Heart right ventricle (tissue), 16 donors: ENCODE measurements around the gene CDC5L. TPM values are rescaled to one million over a fixed set of nuclear protein-coding genes. Genes with fewer than 3 reads are reported as not detected.
A peak's percentile ranks its signal among the peaks of the same experiment; 100 is the strongest.

Experiments
- ATAC-seq, 8 donors: fragments of 200-7000 bp; cut with Tn5 transposase; one replicate each; pipeline ENCODE4 v1.9.1; 2020; ENCODE audit warnings: mild to moderate bottlenecking in 8 of 8, moderate library complexity in 8 of 8, moderate number of reproducible peaks in 1 of 8
- DNase-seq, 2 donors: peaks; one replicate each; pipeline ENCODE4 v3.0.0-alpha.2; 2020
- H3K27ac ChIP-seq, 10 donors: fragments of 200-600 bp; sonication (generic) in 2 of 10; one replicate each; pipeline versions ENCODE4 v1.5.0 to v1.8.0; 2020 to 2022; ENCODE audit warnings: mild to moderate bottlenecking in 3 of 10
- H3K27me3 ChIP-seq, 7 donors: fragments of 200-600 bp; one replicate each; pipeline ENCODE4 v1.8.0; 2021 to 2022; ENCODE audit warnings: mild to moderate bottlenecking in 2 of 7
- H3K36me3 ChIP-seq, 9 donors: fragments of 200-600 bp; sonication (generic) in 1 of 9; one replicate each; pipeline versions ENCODE4 v1.5.0 to v1.8.0; 2020 to 2022; ENCODE audit warnings: mild to moderate bottlenecking in 2 of 9
- H3K4me1 ChIP-seq, 9 donors: fragments of 200-600 bp; sonication (generic) in 1 of 9; one replicate each; pipeline versions ENCODE4 v1.5.0 to v1.8.0; 2020 to 2022; ENCODE audit warnings: mild to moderate bottlenecking in 4 of 9
- H3K4me3 ChIP-seq, 10 donors: fragments of 200-600 bp; sonication (generic) in 2 of 10; one replicate each; pipeline versions ENCODE4 v1.5.0 to v1.8.0; 2020 to 2022; ENCODE audit warnings: mild to moderate bottlenecking in 7 of 10, moderate library complexity in 2 of 10
- H3K9me3 ChIP-seq, 11 donors: fragments of 200-600 bp in 10 of 11; sonication (generic) in 2 of 11; one replicate each; pipeline versions ENCODE4 v1.5.0 to v1.8.0; 2013 to 2022; ENCODE audit warnings: mild to moderate bottlenecking in 2 of 11, control low read depth in 1 of 11, moderate library complexity in 1 of 11
- CTCF ChIP-seq, 9 donors: fragments of 200-600 bp; sonication (generic) in 2 of 9; IDR thresholded peaks; one replicate each; pipeline versions ENCODE4 v1.5.0 to v1.8.0; 2021 to 2022; ENCODE audit warnings: antibody characterized with exemption in 9 of 9, mild to moderate bottlenecking in 5 of 9, moderate library complexity in 1 of 9
- WGBS, 2 donors: extraction: QIAGEN DNeasy Blood & Tissue Kit; methylation state at CpG; one replicate each; pipeline ENCODE4 v1.1.7; 2013; ENCODE audit warnings: inconsistent platforms in 1 of 2; 5-methylcytosine and 5-hydroxymethylcytosine counted together
- intact Hi-C, 10 donors: fragments of 100-400 bp; cut with DNase I; formaldehyde crosslinking; loops; one replicate each; pipeline versions ENCODE4 v1.11.1 to v1.14.2; 2022
- polyA plus RNA-seq, 2 donors: library from polyadenylated mRNA; stranded (reverse); fragments of 200-250 nt; gene quantifications; one replicate each; pipeline ENCODE4 v1.2.3, GENCODE V29; 2013
- total RNA-seq, 10 donors: library from RNA; stranded (reverse); fragmentation: NEBNext Ultra II Directional in 3 of 10; extraction: Animal tissue kit (Norgen Biotek cat#: 25700) in 3 of 10; gene quantifications; one replicate each; pipeline versions ENCODE4 v1.2.1 to v1.2.4, GENCODE V29; 2021 to 2023
- donor health status: Arrhythmogenic right ventricular cardiomyopathy.
- donor health status: ischemic (EF 13 %, LVEDD 7.1; RV severe dilation, severe dysfunction).
- donor health status: healthy with polysubstance abuse.
- donor health status: DM: no; HTN: yes; CAD: no.
- donor health status: DM: no; HTN: no; CAD: no.
- donor health status: ischemic (EF 25% LVEDD 6.9; RV normal size, moderate dysfunction).
- donor health status: ischemic (EF 25% LVEDD 5.7; RV mildly dilated, moderate dysfunction).
- donor health status: healthy.
- donor health status: DM: yes; HTN: yes; CAD: no.
- donor health status: Ischemic cardiomyopathy.
- donor health status: ischemic (EF 35%, LVEDD 5.7; RV mildly dilated, moderate dysfunction).
- donor health status: nonischemic (EF 11% LVEDD 7.7; RV severe dilation, severe dysfunction).
- donor health status: DM: yes; HTN: yes; CAD: no.
- donor health status: PGD.
- donor health status: ischemic (EF 29% LVEDD 5.4; RV normal size, mild dysfunction).
- donor health status: nonischemic (EF 23%, LVEDD 6.1; RV moderate dilation, normal function).

Gene CDC5L
- total and polyA plus RNA-seq, 12 donors, result 5.4 to 26.5 (median 20.5) TPM

DNA sequence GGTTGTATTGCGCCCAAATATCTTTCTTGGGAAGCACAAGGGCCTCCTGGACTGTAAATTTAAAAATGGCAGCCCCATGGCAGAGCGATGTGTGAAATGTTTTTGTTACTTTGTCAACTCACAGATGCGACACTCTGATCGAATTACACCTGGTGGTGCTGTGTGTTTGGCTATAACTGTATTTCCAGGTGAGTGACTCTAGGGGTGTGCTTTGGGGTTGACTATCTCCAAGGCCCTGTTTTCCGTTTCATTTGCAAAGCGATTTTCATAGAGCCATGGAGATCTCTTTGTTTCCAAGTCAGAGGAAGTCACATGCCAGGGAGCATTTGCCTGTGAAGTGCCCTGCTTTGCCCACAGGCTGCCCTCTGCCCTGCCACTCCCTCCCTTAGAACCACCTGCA lies 93.5 kb downstream of the CDC5L start:
- ATAC-seq (no peak), DNase-seq (no peak)
- peaks cover 0 to 11% (median 2%) of the 10 kb centered on the region in 9 donors for H3K4me1 ChIP-seq
- H3K27me3 ChIP-seq, result peaks cover 0 to 5% (median 0%) of the 10 kb centered on the region in 7 donors
- H3K4me3 ChIP-seq, result no peak overlapping the region
- H3K9me3 ChIP-seq, result no peaks in the 10 kb centered on the region
- 92 to 93% methylated on average over 6 of the region's 6 CpGs for WGBS, 2 donors
- no peaks in the 10 kb centered on the region for H3K36me3 ChIP-seq
- TF ChIP-seq CTCF (IDR thresholded peaks at IDR 0.05), result no peak
- peak overlapping the region in 3 of 10 donors; percentile 31 to 56 (median 43) for H3K27ac ChIP-seq
- intact Hi-C loops, result loop anchor here in 2 of 10 donors (5.0 to 10.0 kb wide), 2 partner anchors 1236 to 1434 kb away; no protein-coding TSS in a partner anchor

- H3K27me3 ChIP-seq, result peaks cover 0 to 6% (median 0%) of the 10 kb centered on the region in 7 donors
- H3K4me1 ChIP-seq, result peaks cover 0 to 11% (median 0%) of the 10 kb centered on the region in 9 donors
- H3K9me3 ChIP-seq, result no peaks in the 10 kb centered on the region
- peak overlapping the region in 3 of 10 donors; percentile 31 to 56 (median 43) for H3K27ac ChIP-seq
- no peak for TF ChIP-seq CTCF (IDR thresholded peaks at IDR 0.05)
- ATAC-seq, result peak in 3 of 8 donors; percentile 32 to 54 (median 48)
- WGBS, 2 donors, result 73 to 76% methylated on average over 9 of the region's 9 CpGs
- no peak overlapping the region for H3K4me3 ChIP-seq
- DNase-seq, result no peak
- intact Hi-C loops, result loop anchor here in 2 of 10 donors (5.0 to 10.0 kb wide), 2 partner anchors 1236 to 1433 kb away; no protein-coding TSS in a partner anchor
- no peaks in the 10 kb centered on the region for H3K36me3 ChIP-seq
Measured at GRCh38 chr6:44481760-44482159, 94.3 kb downstream of the CDC5L start.

- WGBS, 2 donors, result 77 to 80% methylated on average over 12 of the region's 12 CpGs
- peaks cover 0 to 13% (median 0%) of the 10 kb centered on the region in 9 donors for H3K4me1 ChIP-seq
- H3K36me3 ChIP-seq, result no peaks in the 10 kb centered on the region
- no peak overlapping the region for H3K4me3 ChIP-seq
- no peak for TF ChIP-seq CTCF (IDR thresholded peaks at IDR 0.05)
- intact Hi-C loops, result loop anchor here in 1 of 10 donors (10.0 kb wide), 1 partner anchor 1429 kb away; no protein-coding TSS in a partner anchor
- no peak overlapping the region for H3K27ac ChIP-seq
- no peak for DNase-seq
- H3K9me3 ChIP-seq, result no peaks in the 10 kb centered on the region
- H3K27me3 ChIP-seq, result peaks cover 0 to 9% (median 0%) of the 10 kb centered on the region in 7 donors
- ATAC-seq, result no peak
Measured at GRCh38 chr6:44485601-44486401, 98.3 kb downstream of the CDC5L start.

GRCh38 chr6:44487002-44487401 lies 99.5 kb downstream of the CDC5L start:
- H3K27ac ChIP-seq, result no peak overlapping the region
- H3K27me3 ChIP-seq, result peaks cover 0 to 9% (median 0%) of the 10 kb centered on the region in 7 donors
- WGBS, 2 donors, result 90 to 91% methylated on average over 1 of the region's 1 CpG
- no peak for DNase-seq
- no peak for TF ChIP-seq CTCF (IDR thresholded peaks at IDR 0.05)
- intact Hi-C loops, result loop anchor here in 1 of 10 donors (10.0 kb wide), 1 partner anchor 1428 kb away; no protein-coding TSS in a partner anchor
- ATAC-seq, result no peak
- peaks cover 0 to 14% (median 0%) of the 10 kb centered on the region in 9 donors for H3K4me1 ChIP-seq
- no peaks in the 10 kb centered on the region for H3K36me3 ChIP-seq
- H3K4me3 ChIP-seq, result no peak overlapping the region
- H3K9me3 ChIP-seq, result no peaks in the 10 kb centered on the region
